ENCODE data around the gene CNP. TPM values are rescaled to one million over a fixed set of nuclear protein-coding genes. Genes with fewer than 3 reads are reported as not detected.

CNP gene
- total and polyA plus RNA-seq, 7 donors = 24.0 to 71.3 (median 52.0) TPM

- Histone ChIP-seq H3K9me3 (no peaks in the 10 kb centered on the region), H3K27me3 (peaks cover 0 to 21% (median 15%) of the 10 kb centered on the region in 3 donors), H3K4me3 (no peak overlapping the region), H3K4me1 (peaks cover 0 to 34% (median 22%) of the 10 kb centered on the region in 4 donors), H3K36me3 (peaks cover 13 to 33% (median 21%) of the 10 kb centered on the region in 4 donors), H3K27ac (peak overlapping the region; percentile 41 to 62 (median 52))
- peak; percentile 72 for DNase-seq
- WGBS, 2 donors = 84% methylated on average over 15 of the region's 15 CpGs
- intact Hi-C loops (cut with DNase I) = loop anchor here (2.0 kb wide), 1 partner anchor 93 kb away; no protein-coding TSS in a partner anchor
- no peak for TF ChIP-seq CTCF (IDR thresholded peaks at IDR 0.05)
- no peak for TF ChIP-seq POLR2A (IDR thresholded peaks at IDR 0.05)
- TF ChIP-seq EP300 (IDR thresholded peaks at IDR 0.05) = no peak
These were observed 57.1 kb downstream of the CNP start for GRCh38 chr17:42023524-42024349.

GRCh38 chr17:42025191-42025579 is 58.6 kb downstream of the CNP start:
- H3K4me3 ChIP-seq = no peak overlapping the region
- H3K36me3 ChIP-seq = peaks cover 13 to 33% (median 21%) of the 10 kb centered on the region in 4 donors
- peaks cover 0 to 29% (median 19%) of the 10 kb centered on the region in 4 donors for H3K4me1 ChIP-seq
- peak overlapping the region; percentile 41 to 62 (median 52) for H3K27ac ChIP-seq
- no peaks in the 10 kb centered on the region for H3K9me3 ChIP-seq
- WGBS, 2 donors = 49 to 69% methylated on average over 8 of the region's 8 CpGs
- TF ChIP-seq POLR2A (IDR thresholded peaks at IDR 0.05) = no peak
- TF ChIP-seq POLR2AphosphoS5 (IDR thresholded peaks at IDR 0.05) = no peak
- no peak for TF ChIP-seq CTCF (IDR thresholded peaks at IDR 0.05)
- TF ChIP-seq EP300 (IDR thresholded peaks at IDR 0.05) = no peak
- H3K27me3 ChIP-seq = peaks cover 0 to 36% (median 19%) of the 10 kb centered on the region in 3 donors
- no peak for DNase-seq
- intact Hi-C loops (cut with DNase I) = loop anchor here (2.0 to 5.0 kb wide), 2 partner anchors 42 to 92 kb away; no protein-coding TSS in a partner anchor

GRCh38 chr17:42025936-42026335 is 59.3 kb downstream of the CNP start:
- intact Hi-C loops (cut with DNase I) = loop anchor here (2.0 to 5.0 kb wide), 2 partner anchors 41 to 91 kb away; no protein-coding TSS in a partner anchor
- TF ChIP-seq POLR2A (IDR thresholded peaks at IDR 0.05) = no peak
- TF ChIP-seq EP300 (IDR thresholded peaks at IDR 0.05) = no peak
- no peak for TF ChIP-seq CTCF (IDR thresholded peaks at IDR 0.05)
- WGBS, 2 donors = 95 to 96% methylated on average over 3 of the region's 3 CpGs

DNA sequence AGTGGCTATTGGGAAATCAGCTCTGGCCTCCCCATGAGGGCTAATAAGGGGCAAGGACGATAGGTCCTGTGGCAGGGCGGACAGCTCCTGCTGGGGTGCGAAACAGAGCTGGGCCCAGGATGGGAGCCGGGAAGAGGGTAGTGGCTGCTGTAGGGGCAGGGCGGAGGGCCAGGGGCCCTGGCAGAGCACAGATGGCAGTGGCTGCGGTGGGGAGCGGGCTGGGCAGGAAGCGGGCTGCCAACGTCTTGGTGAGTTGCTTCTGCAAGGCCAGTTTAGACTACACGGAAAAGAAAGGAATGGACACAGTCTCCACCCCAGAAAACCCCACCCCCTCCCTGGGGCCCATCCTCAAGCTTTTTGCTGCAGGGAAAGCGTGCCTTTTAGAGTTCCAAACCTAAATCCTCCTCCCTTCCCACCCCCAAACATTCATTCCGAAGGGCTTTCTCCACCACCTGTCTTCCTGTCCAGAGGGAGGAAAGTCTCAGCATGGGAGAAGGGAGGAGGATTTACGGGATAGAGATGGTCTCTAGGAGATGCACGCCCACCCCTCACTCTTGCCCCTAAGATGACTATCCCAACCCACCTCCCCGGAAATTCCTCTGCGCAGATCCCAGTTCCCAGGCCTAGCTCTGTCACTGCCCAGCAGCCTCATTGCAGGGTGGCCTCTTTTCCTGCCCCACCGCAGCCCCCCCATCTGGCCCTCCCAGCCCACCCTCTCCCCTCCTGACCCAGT is 60.4 kb downstream of the CNP start:
- DNase-seq = no peak
- Histone ChIP-seq H3K27me3 (peaks cover 0 to 36% (median 19%) of the 10 kb centered on the region in 3 donors), H3K27ac (no peak overlapping the region), H3K4me1 (peaks cover 0 to 13% (median 6%) of the 10 kb centered on the region in 4 donors), H3K36me3 (peaks cover 13 to 26% (median 21%) of the 10 kb centered on the region in 4 donors), H3K9me3 (no peaks in the 10 kb centered on the region), H3K4me3 (no peak overlapping the region)
- TF ChIP-seq POLR2A (IDR thresholded peaks at IDR 0.05) = no peak
- TF ChIP-seq CTCF (IDR thresholded peaks at IDR 0.05) = no peak
- no peak for TF ChIP-seq POLR2AphosphoS5 (IDR thresholded peaks at IDR 0.05)
- no peak for TF ChIP-seq EP300 (IDR thresholded peaks at IDR 0.05)
- WGBS, 2 donors = 53 to 73% methylated on average over 17 of the region's 17 CpGs
- intact Hi-C loops (cut with DNase I) = loop anchor here (5.0 kb wide), 1 partner anchor 40 kb away; no protein-coding TSS in a partner anchor

More at GRCh38 chr17:42025936-42026335, 59.3 kb downstream of the CNP start:
- Histone ChIP-seq H3K27me3 (peaks cover 0 to 36% (median 19%) of the 10 kb centered on the region in 3 donors), H3K4me1 (peaks cover 0 to 21% (median 13%) of the 10 kb centered on the region in 4 donors), H3K4me3 (no peak overlapping the region), H3K9me3 (no peaks in the 10 kb centered on the region), H3K27ac (no peak overlapping the region), H3K36me3 (peaks cover 13 to 33% (median 21%) of the 10 kb centered on the region in 4 donors)
- DNase-seq = no peak

Other genes starting within 250 kb of the CNP start
- gene HAP1, start 232.2 kb upstream of the CNP start, total RNA-seq = 1 to 10 TPM in 3 of 4 donors, under 1 TPM in 1; 0.71 to 4.3 (median 2.5) TPM
- under 1 TPM; under 0.01 to 0.47 (median 0.23) TPM for gene HAP1, start 232.2 kb upstream of the CNP start, polyA plus RNA-seq
- gene JUP, start 180.1 kb upstream of the CNP start, total RNA-seq = 10 to 100 TPM; 22.2 to 40.3 (median 31.2) TPM
- 100 to 1,000 TPM; 231 to 494 (median 236) TPM for gene JUP, start 180.1 kb upstream of the CNP start, polyA plus RNA-seq
- gene P3H4, start 154.8 kb upstream of the CNP start, total RNA-seq = 10 to 100 TPM in 3 of 4 donors, 1 to 10 TPM in 1; 9.9 to 12.3 (median 11.3) TPM
- 1 to 10 TPM; 3.0 to 6.4 (median 4.9) TPM for gene P3H4, start 154.8 kb upstream of the CNP start, polyA plus RNA-seq
- 10 to 100 TPM; 34.2 to 71.2 (median 39.5) TPM for gene FKBP10, start 153.8 kb upstream of the CNP start, total RNA-seq
- gene FKBP10, start 153.8 kb upstream of the CNP start, polyA plus RNA-seq = 10 to 100 TPM in 1 of 3 donors, 1 to 10 TPM in 2; 5.5 to 18.4 (median 9.0) TPM
- gene NT5C3B, start 130.6 kb upstream of the CNP start, total RNA-seq = 100 to 1,000 TPM in 1 of 4 donors, 10 to 100 TPM in 3; 58.5 to 104 (median 69.2) TPM
- gene NT5C3B, start 130.6 kb upstream of the CNP start, polyA plus RNA-seq = 10 to 100 TPM; 19.4 to 42.6 (median 33.9) TPM
- 1 to 10 TPM in 3 of 4 donors, under 1 TPM in 1; 0.95 to 3.9 (median 1.5) TPM for gene KLHL10, start 129.0 kb upstream of the CNP start, total RNA-seq
- under 1 TPM in 1 of 3 donors, not detected in 2; 0.04 TPM for gene KLHL10, start 129.0 kb upstream of the CNP start, polyA plus RNA-seq
- gene KLHL11, start 101.4 kb upstream of the CNP start, total RNA-seq = 10 to 100 TPM; 16.1 to 21.6 (median 19.2) TPM
- gene KLHL11, start 101.4 kb upstream of the CNP start, polyA plus RNA-seq = 1 to 10 TPM in 1 of 3 donors, under 1 TPM in 1, not detected in 1; 0.46 to 2.0 TPM
- gene ACLY, start 47.8 kb upstream of the CNP start, total RNA-seq = 10 to 100 TPM; 41.0 to 56.2 (median 44.7) TPM
- gene ACLY, start 47.8 kb upstream of the CNP start, polyA plus RNA-seq = 10 to 100 TPM; 27.0 to 55.1 (median 33.3) TPM
- gene ODAD4, start 36.2 kb upstream of the CNP start, total RNA-seq = 1 to 10 TPM; 1.4 to 2.2 (median 1.6) TPM
- gene ODAD4, start 36.2 kb upstream of the CNP start, polyA plus RNA-seq = under 1 TPM in 1 of 3 donors, not detected in 2; 0.41 TPM
- 10 to 100 TPM; 46.7 to 57.1 (median 49.6) TPM for gene DNAJC7, start 50.6 kb downstream of the CNP start, total RNA-seq
- 10 to 100 TPM; 90.1 to 91.6 (median 90.1) TPM for gene DNAJC7, start 50.6 kb downstream of the CNP start, polyA plus RNA-seq
- gene NKIRAS2, start 53.3 kb downstream of the CNP start, total RNA-seq = 10 to 100 TPM; 28.5 to 35.4 (median 30.8) TPM
- gene NKIRAS2, start 53.3 kb downstream of the CNP start, polyA plus RNA-seq = 10 to 100 TPM; 32.6 to 34.8 (median 34.2) TPM
- under 1 TPM; 0.27 to 0.71 (median 0.39) TPM for gene C17orf113, start 83.8 kb downstream of the CNP start, total RNA-seq
- gene C17orf113, start 83.8 kb downstream of the CNP start, polyA plus RNA-seq = under 1 TPM; 0.23 to 0.66 (median 0.60) TPM
- gene ZNF385C, start 131.7 kb downstream of the CNP start, total RNA-seq = under 1 TPM in 1 of 4 donors, not detected in 3; 0.33 TPM
- under 1 TPM in 2 of 3 donors, not detected in 1; 0.42 to 0.60 TPM for gene ZNF385C, start 131.7 kb downstream of the CNP start, polyA plus RNA-seq
- gene DHX58, start 145.9 kb downstream of the CNP start, total RNA-seq = 10 to 100 TPM in 3 of 4 donors, 1 to 10 TPM in 1; 8.9 to 16.3 (median 14.6) TPM
- 10 to 100 TPM in 1 of 3 donors, 1 to 10 TPM in 2; 4.4 to 19.0 (median 6.6) TPM for gene DHX58, start 145.9 kb downstream of the CNP start, polyA plus RNA-seq
- gene KAT2A, start 154.6 kb downstream of the CNP start, total RNA-seq = 10 to 100 TPM; 20.0 to 95.8 (median 26.0) TPM
- 10 to 100 TPM in 1 of 3 donors, 1 to 10 TPM in 2; 6.9 to 45.2 (median 9.6) TPM for gene KAT2A, start 154.6 kb downstream of the CNP start, polyA plus RNA-seq
- under 1 TPM in 3 of 4 donors, not detected in 1; 0.27 to 0.83 (median 0.49) TPM for gene HSPB9, start 156.0 kb downstream of the CNP start, total RNA-seq
- under 1 TPM in 1 of 3 donors, not detected in 2; 0.10 TPM for gene HSPB9, start 156.0 kb downstream of the CNP start, polyA plus RNA-seq
- gene RAB5C, start 188.2 kb downstream of the CNP start, total RNA-seq = 100 to 1,000 TPM in 2 of 4 donors, 10 to 100 TPM in 2; 75.9 to 104 (median 93.1) TPM
- gene RAB5C, start 188.2 kb downstream of the CNP start, polyA plus RNA-seq = 100 to 1,000 TPM; 182 to 303 (median 213) TPM
- not detected for gene KCNH4, start 214.3 kb downstream of the CNP start, total RNA-seq
- under 1 TPM in 1 of 3 donors, not detected in 2; 0.25 TPM for gene KCNH4, start 214.3 kb downstream of the CNP start, polyA plus RNA-seq
- gene HCRT, start 218.7 kb downstream of the CNP start, total RNA-seq = not detected
- not detected for gene HCRT, start 218.7 kb downstream of the CNP start, polyA plus RNA-seq
- 10 to 100 TPM; 32.1 to 76.0 (median 42.4) TPM for gene GHDC, start 227.7 kb downstream of the CNP start, total RNA-seq
- gene GHDC, start 227.7 kb downstream of the CNP start, polyA plus RNA-seq = 10 to 100 TPM in 1 of 3 donors, 1 to 10 TPM in 2; 5.8 to 25.8 (median 7.2) TPM